Effector memory CD8-positive, alpha-beta T cell (primary cell): ENCODE data around the gene GPN3.
"Not testable (repeated sequence)": the region's sequence is repeated elsewhere in the genome, so short reads cannot be mapped to it uniquely, and the experiment has no call there.

Experiments
- ATAC-seq: fragments of 150-1000 bp; cut with Tn5 transposase; replicated peaks from 2 replicates; pipeline ENCODE4 v1.10.0; 2021; ENCODE audit warnings: mild to moderate bottlenecking, moderate library complexity
- DNase-seq, 3 experiments: peaks; one replicate each; pipeline ENCODE4 v3.0.0; 2021
- H3K27ac Mint-ChIP-seq, 2 donors: one replicate each; pipeline ENCODE4 v1.8.0; 2022; ENCODE audit warnings: mild to moderate bottlenecking in 2 of 2, mixed read lengths in 2 of 2, moderate library complexity in 2 of 2
- H3K27me3 Mint-ChIP-seq, 2 donors: one replicate each; pipeline ENCODE4 v1.8.0; 2022; ENCODE audit warnings: mixed read lengths in 2 of 2
- H3K36me3 Mint-ChIP-seq: one replicate; pipeline ENCODE4 v1.8.0; 2022; ENCODE audit warnings: mild to moderate bottlenecking, moderate library complexity, mixed read lengths; ENCODE audit not compliant: insufficient read depth
- H3K4me1 Mint-ChIP-seq, 2 donors: one replicate each; pipeline ENCODE4 v1.8.0; 2022; ENCODE audit warnings: low read depth in 2 of 2, mixed read lengths in 2 of 2
- H3K4me3 Mint-ChIP-seq, 2 donors: one replicate each; pipeline ENCODE4 v1.8.0; 2022; ENCODE audit warnings: mild to moderate bottlenecking in 2 of 2, mixed read lengths in 2 of 2, moderate library complexity in 2 of 2
- H3K9me3 Mint-ChIP-seq, 2 donors: one replicate each; pipeline ENCODE4 v1.8.0; 2022; ENCODE audit warnings: mixed read lengths in 2 of 2

The GPN3 gene

DNA sequence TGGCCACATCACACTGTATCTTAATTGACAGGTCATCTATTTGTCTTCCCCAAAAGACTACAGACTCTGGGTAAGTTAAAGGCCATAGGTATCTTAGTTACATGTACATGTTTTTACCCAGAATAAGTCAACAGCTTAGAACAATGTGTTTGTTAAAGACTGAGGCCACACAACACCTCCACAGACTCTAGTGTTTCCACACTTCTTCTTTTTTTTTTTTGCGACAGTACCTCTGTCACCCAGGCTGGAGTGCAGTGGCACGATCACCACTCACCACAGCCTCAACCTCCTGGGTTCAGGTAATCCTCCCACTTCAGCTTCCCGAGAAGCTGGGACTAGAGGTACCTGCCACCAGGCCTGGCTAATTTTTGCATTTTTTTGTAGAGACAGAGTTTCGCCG lies 1.3 kb downstream of the GPN3 start:
- H3K4me3 Mint-ChIP-seq = peak overlapping the region in 1 of 2 donors; percentile 93
- H3K9me3 Mint-ChIP-seq = no peaks in the 10 kb centered on the region
- peaks cover 13 to 28% of the 10 kb centered on the region in 2 donors for H3K4me1 Mint-ChIP-seq
- no peak for ATAC-seq
- H3K27me3 Mint-ChIP-seq = no peaks in the 10 kb centered on the region
- peaks cover 36% of the 10 kb centered on the region for H3K36me3 Mint-ChIP-seq
- DNase-seq = no peak
- H3K27ac Mint-ChIP-seq = peak overlapping the region in 1 of 2 donors; percentile 66

DNA sequence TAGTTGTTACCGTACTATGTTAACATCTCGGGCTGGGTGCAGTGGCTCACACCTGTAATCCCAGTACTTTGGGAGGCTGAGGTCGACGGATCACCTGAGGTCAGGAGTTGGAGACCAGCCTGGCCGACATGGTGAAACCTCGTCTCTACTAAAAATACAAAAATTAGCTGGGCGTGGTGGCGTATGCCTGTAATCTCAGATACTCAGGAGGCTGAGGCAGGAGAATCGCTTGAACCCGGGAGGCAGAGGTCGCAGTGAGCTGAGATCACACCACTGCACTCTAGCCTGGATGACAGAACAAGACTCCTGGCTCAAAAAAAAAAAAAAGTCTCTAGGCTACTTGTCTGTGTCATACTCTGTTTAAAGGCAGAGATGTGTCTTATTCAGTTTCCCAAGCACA lies 2.3 kb downstream of the GPN3 start:
- DNase-seq, ATAC-seq, H3K4me3 Mint-ChIP-seq, H3K27me3 Mint-ChIP-seq, H3K9me3 Mint-ChIP-seq, H3K27ac Mint-ChIP-seq: not testable (repeated sequence)
- Mint-ChIP-seq H3K36me3 (peaks cover 42% of the 10 kb centered on the region), H3K4me1 (peaks cover 13 to 28% of the 10 kb centered on the region in 2 donors)

DNA sequence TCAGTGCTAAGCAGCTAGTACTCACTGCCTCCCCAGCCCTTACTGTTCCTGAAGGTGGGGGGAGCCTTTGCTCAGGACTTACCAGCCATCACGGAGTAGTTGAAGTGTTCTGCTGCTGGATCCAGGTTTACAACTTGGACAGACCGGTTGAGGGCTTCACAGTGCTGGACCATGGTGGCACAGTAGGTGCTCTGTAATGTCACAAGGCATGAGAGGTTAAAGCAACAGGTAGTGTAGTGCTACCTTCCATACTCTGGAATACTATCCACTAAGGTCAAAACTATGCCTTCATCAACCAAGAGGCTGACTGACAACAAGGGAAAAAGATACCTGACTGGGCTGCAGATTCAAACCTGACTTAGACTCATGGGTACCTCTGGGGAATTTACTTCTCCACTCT lies 3.0 kb downstream of the GPN3 start:
- peaks cover 13 to 28% of the 10 kb centered on the region in 2 donors for H3K4me1 Mint-ChIP-seq
- ATAC-seq = no peak
- no peak overlapping the region for H3K4me3 Mint-ChIP-seq
- H3K27me3 Mint-ChIP-seq = no peaks in the 10 kb centered on the region
- no peak overlapping the region for H3K27ac Mint-ChIP-seq
- H3K9me3 Mint-ChIP-seq = no peaks in the 10 kb centered on the region
- no peak for DNase-seq
- peaks cover 42% of the 10 kb centered on the region for H3K36me3 Mint-ChIP-seq

DNA sequence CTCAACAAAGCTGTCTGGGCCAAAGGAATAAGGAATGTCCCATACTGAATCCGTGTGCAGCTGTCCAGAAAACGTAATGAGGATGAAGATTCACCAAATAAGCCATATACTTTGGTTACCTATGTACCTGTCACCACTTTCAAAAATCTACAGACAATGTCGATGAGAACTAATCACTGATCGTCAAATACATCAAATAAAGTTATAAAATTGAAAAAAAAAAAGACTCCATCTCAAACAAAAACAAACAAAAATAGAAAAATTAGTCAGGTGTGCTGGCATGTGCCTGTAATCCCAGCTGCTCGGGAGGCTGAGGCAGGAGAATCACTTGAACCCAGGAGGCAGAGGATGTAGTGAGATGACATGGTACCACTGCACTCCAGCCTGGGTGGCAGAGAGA lies 6.9 kb downstream of the GPN3 start:
- peaks cover 56% of the 10 kb centered on the region for H3K36me3 Mint-ChIP-seq
- H3K27ac Mint-ChIP-seq, H3K9me3 Mint-ChIP-seq, ATAC-seq, H3K4me3 Mint-ChIP-seq, H3K27me3 Mint-ChIP-seq, H3K4me1 Mint-ChIP-seq, DNase-seq: not testable (repeated sequence)

DNA sequence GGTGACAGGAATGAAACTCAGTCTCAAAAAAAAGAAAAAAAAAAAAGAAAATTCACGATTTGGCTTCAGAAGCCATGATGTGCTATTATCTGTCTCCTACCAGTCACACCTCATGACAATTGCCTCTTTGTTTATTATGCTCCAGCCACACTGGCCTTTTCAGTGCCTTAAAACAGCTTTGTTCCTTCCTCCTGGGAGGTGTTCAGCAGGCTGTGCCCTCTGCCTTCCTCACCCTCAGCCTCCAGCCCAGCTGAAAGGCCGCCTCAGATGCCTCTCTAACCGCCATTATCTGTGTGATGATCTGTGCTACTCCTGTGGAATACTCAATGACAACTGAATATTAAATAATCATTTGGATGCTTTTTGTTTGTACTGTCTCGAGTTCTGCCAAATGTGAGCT lies 9.3 kb downstream of the GPN3 start:
- no peak overlapping the region for H3K4me3 Mint-ChIP-seq
- no peak for ATAC-seq
- H3K4me1 Mint-ChIP-seq = peaks cover 2 to 10% of the 10 kb centered on the region in 2 donors
- H3K9me3 Mint-ChIP-seq = no peaks in the 10 kb centered on the region
- H3K27ac Mint-ChIP-seq = no peak overlapping the region
- H3K27me3 Mint-ChIP-seq = no peaks in the 10 kb centered on the region
- peaks cover 63% of the 10 kb centered on the region for H3K36me3 Mint-ChIP-seq
- no peak for DNase-seq

DNA sequence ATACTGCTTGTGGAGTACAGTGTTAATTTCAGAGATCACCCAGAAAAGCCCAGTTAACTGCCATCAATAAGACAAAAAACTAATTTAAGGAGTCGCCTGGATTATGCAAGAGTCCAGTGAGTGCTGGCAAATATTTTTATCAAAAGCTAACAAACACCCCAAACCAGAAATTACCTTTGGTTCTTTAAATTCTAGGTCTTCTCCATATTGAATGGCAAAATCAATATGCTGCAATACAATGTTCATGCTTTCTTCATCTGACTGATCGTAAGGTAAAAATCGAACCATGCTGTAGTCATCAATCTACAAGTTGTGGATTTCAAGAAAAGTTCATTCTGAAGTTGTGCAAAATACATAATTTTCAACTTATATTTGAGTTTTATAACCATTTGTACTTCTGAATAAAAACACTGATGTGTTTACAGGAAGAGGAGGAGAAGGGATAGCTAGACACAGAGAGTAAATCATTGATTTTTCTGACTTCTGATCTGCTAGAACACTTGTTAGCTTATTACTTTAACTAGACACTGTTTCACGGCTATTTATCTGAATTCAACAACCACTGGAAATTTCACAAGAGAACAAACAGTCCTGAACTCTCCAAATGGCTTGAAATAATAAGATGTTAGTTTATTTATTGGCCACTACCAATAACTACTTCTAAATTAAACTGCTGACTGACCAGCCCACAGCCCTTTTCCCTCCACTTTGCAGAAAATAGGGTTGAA lies 14.3 kb downstream of the GPN3 start:
- no peaks in the 10 kb centered on the region for H3K27me3 Mint-ChIP-seq
- H3K9me3 Mint-ChIP-seq = no peaks in the 10 kb centered on the region
- H3K27ac Mint-ChIP-seq = no peak overlapping the region
- DNase-seq (no peak), ATAC-seq (no peak)
- no peak overlapping the region for H3K4me3 Mint-ChIP-seq
- peaks cover 14 to 18% of the 10 kb centered on the region in 2 donors for H3K4me1 Mint-ChIP-seq
- peaks cover 52% of the 10 kb centered on the region for H3K36me3 Mint-ChIP-seq

DNA sequence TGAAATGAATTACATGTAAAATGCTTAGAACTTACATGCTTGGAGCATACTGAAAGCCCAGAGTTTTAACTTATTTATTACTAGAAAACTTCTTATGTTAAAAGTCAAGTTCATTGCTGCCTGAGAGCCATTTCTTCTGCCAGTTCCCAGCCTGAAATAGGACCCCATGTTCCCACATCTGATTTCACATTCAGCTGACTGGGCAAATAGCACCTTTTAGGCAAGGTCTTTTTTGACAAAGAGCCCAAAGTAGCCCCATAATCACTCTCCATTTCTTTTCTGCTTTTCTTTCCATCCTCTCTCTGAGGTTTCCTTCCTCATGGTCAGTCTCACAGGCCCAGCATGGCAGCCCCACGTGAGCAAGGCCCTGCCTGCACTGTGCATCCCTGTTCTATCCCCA lies 16.8 kb downstream of the GPN3 start:
- Mint-ChIP-seq H3K9me3 (no peaks in the 10 kb centered on the region), H3K27me3 (no peaks in the 10 kb centered on the region), H3K27ac (peak overlapping the region; percentile 99), H3K4me1 (peaks cover 25 to 35% of the 10 kb centered on the region in 2 donors), H3K36me3 (peaks cover 49% of the 10 kb centered on the region), H3K4me3 (peak overlapping the region; percentile 28 to 100)
- ATAC-seq (no peak), DNase-seq (no peak)

DNA sequence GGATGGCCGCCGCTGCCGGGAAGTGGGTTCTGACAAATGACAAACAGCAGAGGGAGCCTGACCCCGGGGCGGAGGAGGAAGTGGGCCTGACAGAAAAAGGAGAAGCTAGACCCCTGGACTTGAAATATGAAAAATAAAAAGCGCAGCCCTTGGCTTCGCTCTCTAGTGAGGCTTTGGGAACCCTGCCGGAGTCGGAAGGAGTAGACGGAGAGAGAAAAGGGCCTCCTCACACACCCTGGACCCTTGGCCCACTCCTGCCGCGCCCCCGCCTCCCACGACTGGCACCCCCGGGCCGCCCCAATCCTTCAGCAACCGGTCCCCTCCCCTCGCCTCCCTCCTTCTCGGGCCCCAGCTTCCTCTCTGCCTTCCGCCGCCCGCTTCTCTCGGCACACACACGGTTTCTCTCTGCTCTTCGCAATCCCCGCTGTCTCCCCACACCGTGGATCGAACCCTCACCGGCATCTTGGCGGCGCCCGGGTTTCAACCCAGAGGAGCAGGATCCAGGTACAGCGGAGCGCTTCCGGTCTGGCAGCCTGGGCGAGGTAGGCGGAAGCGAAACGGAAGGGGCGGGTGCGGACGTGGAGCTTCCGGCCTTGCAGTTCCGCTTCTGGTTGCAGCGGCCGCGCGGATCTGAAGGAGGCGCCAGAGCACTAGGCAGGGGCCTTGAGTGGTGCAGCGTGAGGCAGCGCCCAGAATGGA lies 18.1 kb downstream of the GPN3 start, which contains the start of gene ARPC3:
Gene ARPC3, minus strand, starts transcription at position 539 of the 699 bp plus-strand sequence. Its CDS starts 77 bp downstream, at position 462.
- Mint-ChIP-seq H3K9me3 (no peaks in the 10 kb centered on the region), H3K4me1 (peaks cover 30 to 40% of the 10 kb centered on the region in 2 donors), H3K27me3 (no peaks in the 10 kb centered on the region), H3K36me3 (peaks cover 51% of the 10 kb centered on the region), H3K27ac (peak within 1 kb of the TSS; percentile 99), H3K4me3 (peak within 1 kb of the TSS; percentile 96 to 100)
- ATAC-seq (peak; percentile 96), DNase-seq (peak; percentile 92 to 95 (median 93))

DNA sequence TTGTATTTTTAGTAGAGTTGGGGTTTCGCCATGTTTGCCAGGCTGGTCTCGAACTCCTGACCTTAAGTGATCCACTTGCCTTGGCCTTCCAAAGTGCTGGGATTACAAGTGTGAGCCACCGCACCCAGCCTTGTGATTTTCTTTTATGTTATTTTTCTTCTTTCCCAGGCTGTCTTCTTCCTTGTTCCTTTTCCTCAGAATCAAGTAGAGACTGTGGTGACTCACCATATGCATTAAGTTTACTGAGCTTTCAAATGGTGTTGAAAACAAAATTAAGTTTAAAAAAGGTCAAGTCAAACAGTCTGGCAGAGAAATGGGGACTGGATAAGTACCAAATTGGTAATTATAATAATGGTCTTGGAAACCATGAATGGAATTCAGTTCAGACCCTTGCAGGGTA lies 23.6 kb downstream of the GPN3 start:
- Mint-ChIP-seq H3K27me3 (no peaks in the 10 kb centered on the region), H3K4me1 (peaks cover 25 to 35% of the 10 kb centered on the region in 2 donors), H3K4me3 (peak overlapping the region in 1 of 2 donors; percentile 29), H3K9me3 (no peaks in the 10 kb centered on the region), H3K27ac (peak overlapping the region; percentile 28 to 46), H3K36me3 (peaks cover 80% of the 10 kb centered on the region)
- DNase-seq = no peak
- no peak for ATAC-seq

DNA sequence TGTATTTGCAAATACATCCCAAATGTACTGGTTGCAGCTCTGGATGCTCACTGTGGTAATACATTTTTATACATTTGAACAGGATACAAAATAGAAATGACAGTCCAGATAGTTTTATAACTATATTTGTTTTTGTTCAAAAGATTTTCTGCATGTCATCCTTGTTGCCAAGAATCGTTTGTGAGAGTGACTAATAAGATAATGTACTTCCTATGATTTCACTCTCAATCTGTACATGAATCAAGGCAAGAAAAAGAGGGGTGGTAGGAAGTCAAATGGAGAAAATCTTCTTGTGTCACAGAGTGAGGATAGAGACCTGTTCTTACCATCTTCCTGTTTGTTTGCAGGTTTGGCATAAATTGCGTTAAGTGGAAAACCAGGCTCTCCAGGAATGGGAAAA lies 31.8 kb downstream of the GPN3 start:
- ATAC-seq = no peak

DNA sequence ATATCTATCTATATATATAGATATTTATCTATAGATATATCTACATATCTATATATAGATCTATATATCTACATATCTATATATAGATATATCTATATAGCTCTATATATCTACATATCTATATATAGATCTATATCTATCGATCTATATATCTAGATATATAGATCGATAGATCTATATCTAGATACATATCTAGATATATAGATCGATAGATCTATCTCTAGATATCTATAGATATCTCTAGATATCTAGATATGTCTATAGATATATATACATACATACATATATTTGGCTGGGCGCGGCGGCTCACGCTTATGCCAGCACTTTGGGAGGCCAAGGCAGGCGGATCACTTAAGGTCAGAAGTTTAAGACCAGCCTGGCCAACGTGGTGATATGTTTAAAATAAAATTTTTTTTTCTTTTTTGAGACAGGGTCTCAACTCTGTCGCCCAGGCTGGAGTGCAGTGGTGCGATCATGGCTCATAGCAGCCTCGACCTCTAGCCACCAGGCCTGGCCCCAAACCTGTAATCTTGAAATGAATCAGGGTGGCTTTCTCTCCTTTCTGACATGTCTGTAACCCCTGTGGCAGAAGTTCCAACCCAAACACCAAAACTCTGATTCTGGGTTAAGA lies 36.0 kb downstream of the GPN3 start:
- DNase-seq = no peak
- no peak for ATAC-seq
- Mint-ChIP-seq H3K27me3 (peaks cover 5 to 11% of the 10 kb centered on the region in 2 donors), H3K4me3 (peak overlapping the region; percentile 99 to 100), H3K27ac (peak overlapping the region; percentile 98 to 99), H3K36me3 (peaks cover 46% of the 10 kb centered on the region), H3K4me1 (no peaks in the 10 kb centered on the region), H3K9me3 (no peaks in the 10 kb centered on the region)

More for the DNA sequence above, 31.8 kb downstream of the GPN3 start:
- Mint-ChIP-seq H3K4me1 (no peaks in the 10 kb centered on the region), H3K4me3 (no peak overlapping the region), H3K9me3 (no peaks in the 10 kb centered on the region), H3K27ac (no peak overlapping the region), H3K27me3 (no peaks in the 10 kb centered on the region), H3K36me3 (peaks cover 80% of the 10 kb centered on the region)
- DNase-seq = no peak

DNA sequence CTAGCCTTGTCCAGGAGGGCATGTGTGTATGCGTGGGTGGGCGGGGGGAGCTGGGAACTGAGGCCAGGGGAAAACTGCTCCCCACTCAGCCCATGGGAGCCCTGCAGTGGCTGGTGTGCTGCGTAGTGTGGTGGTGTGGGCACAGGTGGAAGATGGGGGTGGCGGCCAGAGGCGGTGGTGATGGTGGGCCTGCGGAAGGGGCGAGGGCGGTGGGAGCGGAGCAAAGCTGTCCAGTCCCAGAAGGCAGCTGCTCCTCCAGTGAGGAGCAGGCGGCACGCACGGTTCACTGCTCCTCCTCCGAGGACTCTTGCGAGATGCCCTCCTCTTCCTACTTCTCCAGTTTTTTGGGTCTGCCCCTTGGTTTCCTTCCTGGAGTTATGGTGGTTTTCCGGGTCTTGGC lies 38.4 kb downstream of the GPN3 start:
- peaks cover 5 to 14% of the 10 kb centered on the region in 2 donors for H3K27me3 Mint-ChIP-seq
- not testable (repeated sequence) for H3K4me1 Mint-ChIP-seq, DNase-seq, ATAC-seq, H3K4me3 Mint-ChIP-seq, H3K9me3 Mint-ChIP-seq
- H3K27ac Mint-ChIP-seq = peak overlapping the region in 1 of 2 donors; percentile 76
- peaks cover 22% of the 10 kb centered on the region for H3K36me3 Mint-ChIP-seq

DNA sequence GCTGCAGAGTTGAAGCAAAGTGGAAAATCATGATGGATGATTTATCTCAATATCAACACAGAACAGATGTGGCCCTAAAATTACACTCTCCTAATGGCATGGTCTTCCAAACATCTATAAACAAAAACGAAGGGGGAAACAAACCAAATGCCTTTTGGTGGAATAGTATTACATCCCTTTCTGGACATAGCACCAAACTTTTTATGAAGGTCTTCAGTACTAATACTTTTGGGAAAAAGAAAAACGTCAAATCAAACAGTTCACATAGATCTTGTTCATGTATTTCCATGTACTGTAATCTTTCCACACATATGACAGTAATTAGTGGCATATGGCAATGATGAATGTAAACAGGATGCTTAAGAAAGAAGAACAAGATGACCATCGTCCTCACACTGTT lies 41.7 kb downstream of the GPN3 start:
- Mint-ChIP-seq H3K4me1 (no peaks in the 10 kb centered on the region), H3K27ac (no peak overlapping the region), H3K9me3 (no peaks in the 10 kb centered on the region), H3K36me3 (peaks cover 9% of the 10 kb centered on the region), H3K27me3 (peaks cover 5 to 20% of the 10 kb centered on the region in 2 donors), H3K4me3 (no peak overlapping the region)
- DNase-seq (no peak), ATAC-seq (no peak)
